Stimulated activated CD4-positive, alpha-beta T cell treated with anti-CD3 and anti-CD28 coated beads, Interleukin-15, amount 100 ng/mL, for 1 hour (primary cell): ENCODE results near the gene MUC5AC.
"Not testable (repeated sequence)": the region's sequence is repeated elsewhere in the genome, so short reads cannot be mapped to it uniquely, and the experiment has no call there.

Source experiments
- DNase-seq, 2 donors: peaks; one replicate each; pipeline ENCODE4 v3.0.0-alpha.2; 2020; ENCODE audit warnings: low read depth in 1 of 2, low spot score in 1 of 2

MUC5AC gene

DNA sequence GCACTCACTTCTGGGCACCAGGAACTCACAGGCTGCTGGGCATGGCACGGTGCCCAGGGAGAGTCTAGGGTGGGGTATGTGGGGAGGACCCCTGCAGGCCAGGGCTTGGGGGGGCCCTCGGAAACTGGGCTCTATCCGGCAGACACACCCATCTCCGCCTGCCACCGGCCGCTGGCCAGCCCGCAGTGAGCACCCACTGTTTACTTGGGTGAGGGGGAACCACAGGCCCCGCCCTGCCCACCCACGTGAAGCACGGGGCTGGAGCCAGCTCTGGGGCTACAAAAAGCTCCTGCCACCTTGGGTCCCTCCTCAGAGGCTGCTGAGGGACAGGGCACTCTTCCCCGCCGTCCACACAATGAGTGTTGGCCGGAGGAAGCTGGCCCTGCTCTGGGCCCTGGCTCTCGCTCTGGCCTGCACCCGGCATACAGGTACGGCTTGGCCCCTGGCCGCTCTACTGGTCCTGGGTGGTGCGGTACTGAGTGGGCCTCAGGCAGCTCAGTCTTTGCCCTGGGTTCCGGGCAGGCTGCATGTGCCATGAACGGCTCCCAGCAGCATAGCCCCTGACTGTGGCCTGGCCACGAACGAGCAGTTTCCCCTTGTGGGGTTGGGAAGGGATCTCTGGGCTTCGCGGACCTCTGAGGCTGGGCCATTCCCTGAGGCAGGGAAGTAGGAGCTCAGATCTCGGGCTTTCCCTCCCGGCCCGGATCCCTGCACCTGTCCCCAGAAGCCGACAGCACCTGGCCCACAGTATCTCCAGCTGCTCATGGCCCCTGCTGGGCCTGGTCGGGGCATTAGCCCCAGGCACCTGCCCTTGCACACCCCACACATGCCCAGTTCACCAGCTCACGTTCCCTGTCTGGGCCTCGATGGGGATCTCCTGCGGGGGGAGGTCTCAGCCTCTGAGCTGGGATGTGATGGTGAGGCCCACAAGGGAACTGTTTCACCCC is at the start of gene MUC5AC:
Gene MUC5AC (plus strand): TSS at position 309 of the 947 bp plus-strand sequence. CDS start 47 bp downstream, at position 356.
- no peak for DNase-seq

DNA sequence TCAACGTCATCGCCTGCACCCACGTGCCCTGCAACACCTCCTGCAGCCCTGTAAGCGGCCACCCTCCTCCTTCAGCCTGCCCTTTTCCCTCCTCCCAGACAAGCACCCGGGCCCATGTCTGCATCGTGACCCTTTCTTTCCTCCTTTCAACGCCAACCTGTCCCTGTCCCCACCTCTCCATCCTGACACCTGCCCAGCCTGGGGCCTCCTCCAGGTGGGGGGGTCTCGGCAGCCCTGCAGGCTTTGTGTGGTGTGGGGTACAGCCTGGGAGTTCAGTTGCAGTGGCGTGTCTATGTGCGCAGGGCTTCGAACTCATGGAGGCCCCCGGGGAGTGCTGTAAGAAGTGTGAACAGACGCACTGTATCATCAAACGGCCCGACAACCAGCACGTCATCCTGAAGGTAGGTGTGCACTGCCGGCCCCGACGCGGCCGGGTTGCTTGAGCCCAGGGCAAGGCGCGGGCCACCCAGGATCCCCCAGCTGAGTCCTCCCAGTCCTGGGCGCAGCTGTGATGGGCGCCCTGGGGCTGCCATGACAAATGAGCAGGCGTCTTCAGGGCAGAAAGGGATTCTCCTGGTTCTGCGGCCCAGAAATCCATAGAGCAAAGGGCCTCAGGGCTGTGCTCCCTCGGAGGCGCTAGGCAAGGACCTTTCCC is 49.4 kb upstream of the MUC5AC start:
- no peak for DNase-seq

DNA sequence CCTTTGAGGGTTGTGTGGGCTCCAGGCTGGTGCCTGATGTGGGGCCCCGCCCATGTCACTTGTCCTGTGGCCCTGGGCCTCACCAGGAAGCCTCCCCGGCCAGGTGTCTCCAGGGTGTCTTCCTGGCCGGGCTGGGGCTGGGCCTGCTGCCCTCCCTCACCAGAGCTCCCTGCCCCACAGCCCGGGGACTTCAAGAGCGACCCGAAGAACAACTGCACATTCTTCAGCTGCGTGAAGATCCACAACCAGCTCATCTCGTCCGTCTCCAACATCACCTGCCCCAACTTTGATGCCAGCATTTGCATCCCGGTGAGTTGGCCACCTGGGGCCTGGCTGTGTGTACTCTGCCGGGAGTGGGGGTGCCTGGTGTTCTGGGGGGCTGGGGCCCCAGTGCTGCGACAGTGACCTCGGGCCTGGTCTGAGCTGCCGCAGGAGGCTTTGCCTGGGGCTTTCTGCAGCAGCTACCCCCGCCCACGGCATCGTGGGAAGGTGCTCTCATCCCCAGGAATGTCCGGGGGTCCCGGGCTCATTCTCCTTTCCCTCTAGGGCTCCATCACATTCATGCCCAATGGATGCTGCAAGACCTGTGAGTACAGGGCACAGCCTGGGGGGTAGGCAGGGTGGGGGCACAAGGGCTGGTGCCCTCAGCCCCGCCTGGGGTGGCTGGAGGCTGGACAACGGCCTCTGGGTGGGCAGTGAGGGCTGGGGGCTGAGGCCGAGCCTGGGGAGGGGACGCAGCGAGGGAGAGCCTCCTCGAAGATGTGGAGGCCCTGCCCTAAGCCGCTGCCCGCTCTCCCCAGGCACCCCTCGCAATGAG is 48.4 kb upstream of the MUC5AC start:
- no peak for DNase-seq

- no peak for DNase-seq
These were observed 47.6 kb upstream of the MUC5AC start for GRCh38 chr11:1109918-1110705.

- no peak for DNase-seq
These were observed 46.1 kb upstream of the MUC5AC start for GRCh38 chr11:1111545-1112212.

GRCh38 chr11:1112351-1113191 is 45.2 kb upstream of the MUC5AC start:
- no peak for DNase-seq

DNA sequence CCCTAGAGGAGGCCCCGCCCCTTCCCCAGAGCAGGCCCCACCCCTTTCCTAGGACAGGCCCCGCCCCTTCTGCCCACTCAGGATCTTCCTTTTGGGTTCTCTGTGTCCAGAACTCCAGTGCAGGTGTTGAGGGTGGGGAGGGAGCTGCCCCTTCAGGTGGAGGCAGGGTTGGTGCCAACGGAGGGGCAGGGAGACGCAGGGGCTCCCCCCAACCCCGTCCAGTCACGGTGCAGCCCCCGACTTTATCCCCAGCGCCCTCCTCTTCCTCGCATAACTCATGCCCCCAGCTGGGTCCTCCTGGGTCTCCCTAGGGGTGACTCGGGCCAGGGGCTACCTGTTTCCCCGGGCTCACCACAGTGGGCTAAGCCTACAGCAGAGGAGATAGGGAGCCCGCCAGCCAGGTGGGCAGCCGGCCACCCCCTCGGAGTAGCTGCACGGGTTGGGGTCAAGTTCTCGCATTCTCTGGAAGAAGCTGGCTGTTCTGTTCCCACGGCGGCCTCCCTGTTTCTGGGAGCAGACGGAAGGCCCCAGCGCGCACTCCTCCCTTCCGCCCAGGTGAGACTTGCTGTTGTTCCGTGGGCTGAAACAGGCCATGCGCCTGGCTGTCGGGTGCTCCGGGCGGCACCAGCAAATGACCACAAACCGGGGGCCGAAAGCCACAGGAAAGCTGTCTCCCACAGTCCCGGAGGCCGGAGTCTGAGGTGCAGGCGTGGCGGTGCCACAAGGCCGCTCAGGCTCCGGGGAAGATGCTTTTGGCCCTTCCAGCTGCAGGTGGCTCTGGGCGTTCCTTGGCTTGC is 44.1 kb upstream of the MUC5AC start:
- DNase-seq: no peak

DNA sequence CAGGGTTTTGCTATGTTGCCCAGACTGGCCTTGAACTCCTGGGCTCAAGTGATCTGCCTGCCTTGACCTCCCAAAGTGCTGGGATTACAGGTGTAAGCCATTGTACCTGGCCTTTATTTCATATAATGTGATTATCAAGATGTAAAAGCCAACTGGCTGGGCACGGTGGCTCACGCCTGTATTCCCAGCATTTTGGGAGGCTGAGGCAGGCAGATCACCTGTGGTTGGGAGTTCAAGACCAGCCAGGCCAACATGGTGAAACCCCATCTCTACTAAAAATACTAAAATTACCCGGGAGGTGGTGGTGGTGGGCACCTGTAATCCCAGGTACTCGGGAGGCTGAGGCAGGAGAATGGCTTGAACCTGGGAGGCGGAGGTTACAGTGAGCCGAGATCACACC is 42.5 kb upstream of the MUC5AC start:
- DNase-seq: not testable (repeated sequence)

GRCh38 chr11:1116104-1116503 is 41.6 kb upstream of the MUC5AC start:
- DNase-seq: no peak

DNA sequence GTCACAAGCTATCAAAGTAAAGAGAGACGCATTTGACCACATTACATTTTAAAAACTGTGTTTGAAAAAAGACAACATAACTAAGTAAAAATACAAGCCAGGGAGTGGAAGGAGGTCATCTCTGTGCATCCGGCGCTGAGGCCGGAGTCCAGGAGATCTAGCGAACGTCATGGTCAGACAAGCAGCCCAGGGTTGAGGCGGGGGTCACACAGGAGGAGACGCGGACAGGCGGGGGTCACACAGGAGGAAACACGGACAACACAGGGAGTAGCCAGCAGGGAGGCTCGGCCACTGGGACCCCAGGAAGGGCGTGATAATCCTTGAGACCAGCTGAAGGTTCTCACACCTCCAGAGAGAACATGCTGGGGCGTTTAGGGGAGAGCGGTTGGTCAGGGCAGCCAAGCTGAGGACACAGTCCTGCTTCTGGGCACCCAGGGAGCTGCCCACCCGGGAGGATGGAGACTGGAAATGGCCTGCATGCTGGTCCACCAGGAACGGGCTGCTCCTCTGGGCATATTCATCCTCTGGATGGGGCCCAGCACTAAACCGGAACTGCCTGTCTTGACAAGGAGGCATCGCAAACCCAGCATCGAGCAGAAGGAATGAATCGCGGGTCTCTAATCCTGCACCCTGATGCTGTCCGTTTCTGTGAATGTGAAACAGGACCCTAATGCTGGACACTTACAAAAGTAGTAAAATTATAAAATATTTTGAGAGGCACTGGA is 40.9 kb upstream of the MUC5AC start:
- DNase-seq: no peak

- no peak for DNase-seq
These were observed 39.8 kb upstream of the MUC5AC start for GRCh38 chr11:1117992-1118391.

- DNase-seq: no peak
These were observed 38.8 kb upstream of the MUC5AC start for GRCh38 chr11:1118755-1119603.

- DNase-seq: no peak
These were observed 38.1 kb upstream of the MUC5AC start for GRCh38 chr11:1119604-1120146.

- no peak for DNase-seq
These were observed 37.0 kb upstream of the MUC5AC start for GRCh38 chr11:1120532-1121330.

- no peak for DNase-seq
These were observed 36.4 kb upstream of the MUC5AC start for GRCh38 chr11:1121331-1121812.
